ENCODE data around the gene SSB.
"Not testable (repeated sequence)": the region's sequence is repeated elsewhere in the genome, so short reads cannot be mapped to it uniquely, and the experiment has no call there.

SSB gene

GRCh38 chr2:169839954-169840746 is 41.5 kb downstream of the SSB start:
- no peaks in the 10 kb centered on the region for H3K4me1 ChIP-seq (ENCODE audit: insufficient read depth, low read length, severe bottlenecking)
- H4K20me1 ChIP-seq (ENCODE audit: insufficient read depth, low read length), result no peaks in the 10 kb centered on the region
- H3K9me2 ChIP-seq (ENCODE audit: low read depth, low read length), result no peaks in the 10 kb centered on the region
- H3K27me3 ChIP-seq (ENCODE audit: insufficient read depth, low read length), result no peaks in the 10 kb centered on the region
- H3K9ac ChIP-seq (ENCODE audit: low read length), result no peak overlapping the region
- no peaks in the 10 kb centered on the region for H3F3A ChIP-seq (ENCODE audit: insufficient read depth, low read length)
- no peaks in the 10 kb centered on the region for H3K36me3 ChIP-seq (ENCODE audit: insufficient read depth, low read length)
- no peaks in the 10 kb centered on the region for H3K9me3 ChIP-seq (ENCODE audit: low read length)
- no peak for TF ChIP-seq CTCF (IDR thresholded peaks at IDR 0.05; ENCODE audit: low read length)
- TF ChIP-seq EZH2 (IDR thresholded peaks at IDR 0.05; ENCODE audit: borderline replicate concordance, low read length), result no peak
- no peak overlapping the region for H3K4me2 ChIP-seq (ENCODE audit: low read length)
- peaks cover 8% of the 10 kb centered on the region for H3K79me2 ChIP-seq (ENCODE audit: insufficient read depth, low read length)
- H2AFZ ChIP-seq (ENCODE audit: low read length), result no peak overlapping the region
- no peak overlapping the region for H3K27ac ChIP-seq (ENCODE audit: low read depth, low read length, poor library complexity, severe bottlenecking)
- H3K4me3 ChIP-seq (ENCODE audit: low read depth, low read length, poor library complexity, severe bottlenecking), result no peak overlapping the region

GRCh38 chr2:169840747-169841142 is 42.1 kb downstream of the SSB start:
- Histone ChIP-seq H3K9me2 (ENCODE audit: low read depth, low read length) (no peaks in the 10 kb centered on the region), H3K4me2 (ENCODE audit: low read length) (no peak overlapping the region), H3K36me3 (ENCODE audit: insufficient read depth, low read length) (no peaks in the 10 kb centered on the region), H3K27me3 (ENCODE audit: insufficient read depth, low read length) (no peaks in the 10 kb centered on the region), H3F3A (ENCODE audit: insufficient read depth, low read length) (no peaks in the 10 kb centered on the region), H3K79me2 (ENCODE audit: insufficient read depth, low read length) (peaks cover 8% of the 10 kb centered on the region; the same call in 1 of the 2 replicates), H3K27ac (ENCODE audit: low read depth, low read length, poor library complexity, severe bottlenecking) (no peak overlapping the region), H3K4me3 (ENCODE audit: low read depth, low read length, poor library complexity, severe bottlenecking) (no peak overlapping the region), H3K9me3 (ENCODE audit: low read length) (no peaks in the 10 kb centered on the region), H4K20me1 (ENCODE audit: insufficient read depth, low read length) (no peaks in the 10 kb centered on the region), H2AFZ (ENCODE audit: low read length) (no peak overlapping the region), H3K4me1 (ENCODE audit: insufficient read depth, low read length, severe bottlenecking) (no peaks in the 10 kb centered on the region), H3K9ac (ENCODE audit: low read length) (no peak overlapping the region)
- TF ChIP-seq EZH2 (IDR thresholded peaks at IDR 0.05; ENCODE audit: borderline replicate concordance, low read length) (no peak), CTCF (IDR thresholded peaks at IDR 0.05; ENCODE audit: low read length) (no peak)

- H3K4me1 ChIP-seq (ENCODE audit: insufficient read depth, low read length, severe bottlenecking); H3K36me3 ChIP-seq (ENCODE audit: insufficient read depth, low read length); H4K20me1 ChIP-seq (ENCODE audit: insufficient read depth, low read length); H3K9ac ChIP-seq (ENCODE audit: low read length); H3K9me3 ChIP-seq (ENCODE audit: low read length); H3K4me3 ChIP-seq (ENCODE audit: low read depth, low read length, poor library complexity, severe bottlenecking); H3K4me2 ChIP-seq (ENCODE audit: low read length); H3F3A ChIP-seq (ENCODE audit: insufficient read depth, low read length); H3K9me2 ChIP-seq (ENCODE audit: low read depth, low read length); H3K79me2 ChIP-seq (ENCODE audit: insufficient read depth, low read length); H2AFZ ChIP-seq (ENCODE audit: low read length); H3K27ac ChIP-seq (ENCODE audit: low read depth, low read length, poor library complexity, severe bottlenecking); H3K27me3 ChIP-seq (ENCODE audit: insufficient read depth, low read length): not testable (repeated sequence)
Observed at GRCh38 chr2:169841625-169842024, 43.0 kb downstream of the SSB start.

GRCh38 chr2:169845016-169845415 is 46.3 kb downstream of the SSB start:
- Histone ChIP-seq H3K79me2 (ENCODE audit: insufficient read depth, low read length) (peaks cover 3% of the 10 kb centered on the region; the same call in 1 of the 2 replicates), H4K20me1 (ENCODE audit: insufficient read depth, low read length) (no peaks in the 10 kb centered on the region), H2AFZ (ENCODE audit: low read length) (no peak overlapping the region), H3K4me1 (ENCODE audit: insufficient read depth, low read length, severe bottlenecking) (no peaks in the 10 kb centered on the region), H3F3A (ENCODE audit: insufficient read depth, low read length) (no peaks in the 10 kb centered on the region), H3K9ac (ENCODE audit: low read length) (no peak overlapping the region), H3K9me2 (ENCODE audit: low read depth, low read length) (no peaks in the 10 kb centered on the region), H3K27ac (ENCODE audit: low read depth, low read length, poor library complexity, severe bottlenecking) (no peak overlapping the region), H3K36me3 (ENCODE audit: insufficient read depth, low read length) (peaks cover 9% of the 10 kb centered on the region), H3K4me2 (ENCODE audit: low read length) (no peak overlapping the region), H3K4me3 (ENCODE audit: low read depth, low read length, poor library complexity, severe bottlenecking) (no peak overlapping the region), H3K9me3 (ENCODE audit: low read length) (peaks cover 3% of the 10 kb centered on the region), H3K27me3 (ENCODE audit: insufficient read depth, low read length) (no peaks in the 10 kb centered on the region)
- no peak for TF ChIP-seq EZH2 (IDR thresholded peaks at IDR 0.05; ENCODE audit: borderline replicate concordance, low read length)
- TF ChIP-seq CTCF (IDR thresholded peaks at IDR 0.05; ENCODE audit: low read length), result no peak

- H3K4me3 ChIP-seq (ENCODE audit: low read depth, low read length, poor library complexity, severe bottlenecking); H3K79me2 ChIP-seq (ENCODE audit: insufficient read depth, low read length); H3K4me2 ChIP-seq (ENCODE audit: low read length): not testable (repeated sequence)
Observed at GRCh38 chr2:169848959-169849693, 50.5 kb downstream of the SSB start.

More at GRCh38 chr2:169848959-169849693, 50.5 kb downstream of the SSB start:
- H3F3A ChIP-seq (ENCODE audit: insufficient read depth, low read length); H3K9me3 ChIP-seq (ENCODE audit: low read length); H3K36me3 ChIP-seq (ENCODE audit: insufficient read depth, low read length); H3K27ac ChIP-seq (ENCODE audit: low read depth, low read length, poor library complexity, severe bottlenecking); H3K9me2 ChIP-seq (ENCODE audit: low read depth, low read length); H3K27me3 ChIP-seq (ENCODE audit: insufficient read depth, low read length); H4K20me1 ChIP-seq (ENCODE audit: insufficient read depth, low read length); H3K9ac ChIP-seq (ENCODE audit: low read length); H3K4me1 ChIP-seq (ENCODE audit: insufficient read depth, low read length, severe bottlenecking); H2AFZ ChIP-seq (ENCODE audit: low read length): not testable (repeated sequence)
